Glomerular visceral epithelial cell (primary cell): ENCODE results near the gene GORAB.

Source experiments
- DNase-seq: peaks from one replicate; pipeline ENCODE4 v3.0.0-alpha.2; 2016; ENCODE audit errors: extremely low spot score

GORAB gene

GRCh38 chr1:170537798-170538503 is 6.0 kb downstream of the GORAB start:
- peak; percentile 34 for DNase-seq

GRCh38 chr1:170538687-170539086 is 6.7 kb downstream of the GORAB start:
- DNase-seq: no peak

DNA sequence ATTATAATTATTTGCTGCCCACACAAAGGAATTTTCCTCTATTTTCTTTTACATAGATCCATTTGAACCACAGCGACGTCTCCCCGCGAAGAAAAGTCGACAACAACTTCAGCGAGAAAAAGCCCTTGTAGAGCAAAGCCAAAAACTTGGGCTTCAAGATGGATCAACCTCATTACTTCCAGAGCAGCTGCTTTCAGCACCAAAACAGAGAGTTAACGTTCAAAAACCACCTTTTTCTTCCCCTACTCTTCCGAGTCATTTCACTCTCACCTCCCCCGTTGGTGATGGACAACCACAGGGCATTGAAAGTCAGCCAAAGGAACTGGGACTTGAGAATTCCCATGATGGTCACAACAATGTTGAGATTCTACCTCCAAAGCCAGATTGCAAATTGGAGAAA is 7.2 kb downstream of the GORAB start:
- DNase-seq: peak; percentile 20

GRCh38 chr1:170544624-170545023 is 12.7 kb downstream of the GORAB start:
- DNase-seq: no peak

DNA sequence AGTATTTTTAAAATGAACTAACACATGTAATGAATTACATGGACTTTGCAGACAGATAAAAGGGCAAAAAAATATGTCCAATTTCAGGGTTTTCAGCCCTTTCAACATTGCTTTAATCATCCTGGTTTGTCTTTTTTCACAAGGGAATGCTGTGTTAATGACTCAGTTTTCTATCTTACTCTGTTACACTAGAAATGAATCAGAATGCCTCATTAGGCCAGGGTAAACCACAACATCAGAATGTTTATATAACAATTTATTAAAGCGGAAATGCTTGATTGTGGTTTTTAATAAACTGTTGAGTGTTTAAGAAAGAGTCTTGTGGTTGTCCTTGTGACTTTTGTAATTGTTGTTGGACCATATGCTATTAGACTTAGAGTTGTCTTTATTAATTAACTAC is 13.5 kb downstream of the GORAB start:
- DNase-seq: no peak

- DNase-seq: no peak
Measured at GRCh38 chr1:170547255-170547654, 15.3 kb downstream of the GORAB start.

DNA sequence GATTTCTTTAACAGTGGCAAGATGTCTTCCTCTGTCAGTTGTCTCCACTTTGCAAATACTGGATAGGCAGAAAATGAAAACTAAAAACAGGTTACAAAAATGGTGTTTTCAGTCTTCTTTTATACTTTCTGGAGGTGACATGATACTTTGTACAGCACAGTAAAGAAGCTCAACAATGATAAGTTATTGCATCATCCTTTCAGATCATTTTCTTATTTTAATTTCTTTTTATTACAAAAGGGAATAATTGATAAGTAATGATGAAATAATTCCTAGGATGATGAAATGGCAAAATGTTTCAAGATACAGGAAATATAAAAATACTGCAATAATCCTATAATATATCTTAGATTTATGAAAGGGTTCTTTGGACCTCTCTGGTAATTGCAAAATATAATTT is 16.5 kb downstream of the GORAB start:
- no peak for DNase-seq

DNA sequence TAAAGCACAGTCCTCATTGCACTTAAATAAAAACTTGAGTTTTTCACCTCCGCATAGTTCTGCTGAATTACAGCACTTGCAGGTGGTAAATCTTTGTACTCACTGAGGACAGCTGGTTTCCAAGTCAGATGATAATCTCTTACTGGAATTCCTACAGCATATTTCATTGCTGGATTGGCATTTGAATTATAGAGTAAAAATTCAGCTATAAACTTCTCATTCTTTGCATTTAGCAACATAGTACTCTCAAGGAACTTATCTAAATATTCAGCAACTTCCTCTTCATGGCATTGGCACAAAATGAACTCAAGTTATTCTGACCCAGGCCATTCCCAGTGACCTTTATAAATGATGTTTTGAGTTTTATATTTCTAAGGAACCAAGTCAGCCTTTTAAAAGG is 23.4 kb downstream of the GORAB start:
- no peak for DNase-seq

GRCh38 chr1:170556917-170557316 is 25.0 kb downstream of the GORAB start:
- no peak for DNase-seq

GRCh38 chr1:170558731-170559130 is 26.8 kb downstream of the GORAB start:
- DNase-seq: no peak

GRCh38 chr1:170559166-170559565 is 27.2 kb downstream of the GORAB start:
- DNase-seq: no peak

DNA sequence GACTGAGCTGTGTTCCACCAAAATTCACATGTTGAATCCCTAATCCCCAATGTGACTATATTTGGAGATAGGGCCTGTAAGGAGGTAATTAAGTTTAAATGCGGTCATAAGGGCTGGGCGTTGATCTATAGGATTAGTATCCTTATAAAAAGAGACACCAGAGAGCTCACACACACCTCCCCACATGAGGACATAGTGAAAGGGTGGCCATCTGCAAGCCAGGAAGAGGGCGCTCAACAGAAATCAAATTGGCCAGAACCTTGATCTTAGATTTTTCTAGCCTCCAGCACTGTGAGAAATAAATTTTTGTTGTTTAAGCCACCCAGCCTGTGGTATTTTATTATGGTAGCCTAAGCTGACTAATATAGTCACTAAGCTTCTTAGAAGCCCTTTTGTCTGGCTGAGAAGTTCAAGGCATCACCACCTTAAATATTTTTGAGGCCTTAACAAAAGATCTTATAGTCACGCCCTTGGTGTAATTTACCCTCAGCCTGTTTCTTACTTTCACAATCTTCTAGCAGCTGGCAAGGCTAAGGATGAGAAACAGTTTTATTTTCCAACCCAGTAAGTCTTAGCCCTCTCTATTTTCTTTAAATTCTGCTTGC is 28.8 kb downstream of the GORAB start:
- no peak for DNase-seq

GRCh38 chr1:170562646-170563338 is 30.8 kb downstream of the GORAB start:
- DNase-seq: peak; percentile 62

- DNase-seq: no peak
Measured at GRCh38 chr1:170567214-170567613, 35.2 kb downstream of the GORAB start.

DNA sequence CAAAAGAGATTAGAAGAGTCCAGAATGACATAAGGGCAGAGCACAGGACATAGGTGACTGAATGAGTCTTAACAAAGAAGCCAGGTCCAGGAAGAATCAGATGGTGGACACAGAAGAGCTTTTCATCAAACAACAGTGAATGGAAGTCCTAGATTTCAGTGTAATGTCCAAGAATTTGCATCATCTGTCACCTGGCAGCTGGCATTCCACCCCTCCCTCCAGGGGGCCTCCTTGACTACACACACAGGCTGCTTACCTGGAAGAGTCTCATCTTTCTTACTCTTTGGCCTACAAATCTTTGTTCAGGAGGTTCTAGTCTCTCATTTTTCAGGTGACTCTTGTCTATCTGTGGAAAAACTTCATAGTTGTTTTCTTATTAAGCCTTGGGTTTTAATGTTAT is 36.2 kb downstream of the GORAB start:
- no peak for DNase-seq

DNA sequence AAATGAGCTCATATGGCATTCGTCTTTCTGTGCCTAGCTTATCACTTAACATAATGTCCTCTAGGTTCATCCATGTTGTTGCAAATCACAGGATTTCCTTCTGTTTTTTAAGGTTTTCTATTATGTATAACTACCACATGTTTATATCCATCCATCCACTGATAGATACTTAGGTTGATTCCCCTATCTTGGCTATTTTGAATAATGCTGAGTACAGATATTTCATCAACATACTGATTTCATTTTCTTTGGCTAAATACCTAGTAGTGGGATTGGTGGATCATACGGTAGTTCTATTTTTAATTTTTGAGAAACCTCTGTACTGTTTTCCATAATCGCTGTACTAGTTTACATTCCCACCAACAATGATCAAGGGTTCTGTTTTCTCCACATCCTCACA is 45.0 kb downstream of the GORAB start:
- no peak for DNase-seq

DNA sequence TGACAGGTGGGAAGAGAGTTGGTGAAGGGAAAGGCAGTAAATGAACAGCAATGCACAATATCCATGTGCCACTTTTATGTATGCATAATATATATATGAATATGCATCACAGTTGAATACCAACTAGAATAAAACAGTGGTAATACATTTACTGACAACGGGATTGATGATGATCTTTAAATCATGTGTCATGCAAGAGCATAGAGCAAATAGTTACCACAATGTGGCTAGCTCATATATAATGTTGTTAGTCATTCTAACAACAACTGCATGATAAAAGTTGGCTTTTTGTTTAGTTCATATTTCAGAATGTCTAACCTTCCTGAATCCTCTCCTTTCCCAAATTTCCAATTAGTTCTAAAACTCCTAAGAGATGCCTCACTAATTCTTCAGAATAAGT is 46.4 kb downstream of the GORAB start:
- DNase-seq: no peak

DNA sequence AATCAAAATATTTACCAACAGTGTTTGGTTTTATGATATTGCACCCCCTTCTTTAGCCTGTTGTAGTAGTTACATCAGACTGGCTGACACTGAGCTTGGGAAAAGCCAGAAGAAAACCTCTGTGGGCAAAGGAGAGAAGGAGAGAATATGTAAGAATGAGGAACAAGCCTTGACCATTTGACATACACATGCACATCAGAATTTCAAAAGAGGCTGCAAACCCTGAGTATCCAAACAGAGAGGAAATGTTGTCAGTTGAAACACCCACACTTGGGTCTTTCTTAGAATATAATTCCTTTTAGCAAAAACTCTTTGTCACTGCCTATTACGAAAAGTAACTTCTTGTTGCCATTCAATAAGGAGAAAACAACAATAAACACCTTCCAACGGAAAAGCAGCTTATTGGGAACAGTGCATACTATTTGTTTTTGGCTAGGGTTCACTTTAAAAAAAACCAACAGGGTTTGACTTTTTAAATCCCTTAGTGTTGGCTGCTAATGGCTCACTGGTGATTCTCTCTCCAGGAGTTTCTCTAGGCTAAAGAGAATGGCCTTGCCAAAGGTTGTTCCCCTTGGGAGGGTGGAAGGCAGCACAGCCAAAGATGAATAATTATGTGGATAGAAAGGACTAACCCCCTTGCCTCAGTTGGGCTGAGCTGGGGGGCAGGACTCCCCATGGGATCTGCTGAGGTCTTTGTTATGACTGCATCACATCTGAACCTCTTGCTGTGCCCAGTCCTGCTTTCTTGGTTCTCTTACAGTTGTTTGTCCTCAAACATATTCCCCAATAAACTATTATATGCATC is 48.9 kb downstream of the GORAB start:
- DNase-seq: no peak

DNA sequence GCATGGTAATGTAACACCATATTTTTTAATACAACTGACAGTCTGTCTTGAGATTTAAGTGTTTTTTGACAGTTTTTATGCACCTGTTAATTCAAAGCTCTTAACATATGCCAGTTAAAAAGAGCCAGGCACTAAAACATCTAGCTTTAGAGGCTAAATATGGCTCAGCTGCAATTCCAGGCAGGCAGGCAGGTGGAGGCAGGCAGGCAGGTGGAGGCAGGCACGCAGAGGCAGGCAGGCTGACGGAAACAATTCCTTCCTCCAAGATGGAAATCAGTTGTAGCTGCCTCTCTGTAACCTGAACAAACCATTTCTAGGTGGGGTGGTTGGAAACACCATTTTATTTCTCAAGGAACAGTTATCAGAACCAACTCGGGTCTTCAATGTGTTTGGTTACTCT is 51.2 kb downstream of the GORAB start:
- no peak for DNase-seq

GRCh38 chr1:170586321-170587252 is 54.6 kb downstream of the GORAB start:
- DNase-seq: no peak

GRCh38 chr1:170587253-170587593 is 55.3 kb downstream of the GORAB start:
- no peak for DNase-seq
